Tibial nerve (tissue), 4 donors: ENCODE results near the gene SCYGR6. TPM values are rescaled to one million over a fixed set of nuclear protein-coding genes. Genes with fewer than 3 reads are reported as not detected.

Source experiments
- DNase-seq, 2 donors: peaks; one replicate each; pipeline ENCODE4 v3.0.0-alpha.2; 2019; ENCODE audit warnings: low spot score in 2 of 2
- H3K27ac ChIP-seq, 4 donors: fragments of 200-600 bp; sonication (generic) in 3 of 4; one replicate each; pipeline ENCODE4 v1.5.1; 2017 to 2019; ENCODE audit warnings: mild to moderate bottlenecking in 1 of 4
- H3K27me3 ChIP-seq, 2 donors: fragments of 200-600 bp; sonication (generic) in 1 of 2; one replicate each; pipeline versions ENCODE4 v1.5.1 to v1.6.0; 2017 to 2019
- H3K36me3 ChIP-seq, 3 donors: fragments of 200-600 bp; sonication (generic); one replicate each; pipeline ENCODE4 v1.5.1; 2018 to 2019
- H3K4me1 ChIP-seq, 4 donors: fragments of 200-600 bp; sonication (generic) in 3 of 4; one replicate each; pipeline ENCODE4 v1.5.1; 2017 to 2019
- H3K4me3 ChIP-seq, 4 donors: fragments of 200-600 bp; sonication (generic) in 3 of 4; one replicate each; pipeline ENCODE4 v1.5.1; 2017 to 2019; ENCODE audit warnings: mild to moderate bottlenecking in 1 of 4, moderate library complexity in 1 of 4
- H3K9me3 ChIP-seq, 4 donors: fragments of 200-600 bp; sonication (generic) in 3 of 4; one replicate each; pipeline ENCODE4 v1.5.1; 2017 to 2019
- CTCF ChIP-seq, 5 experiments: fragments of 200-600 bp in 3 of 5; fragments of 450-650 bp in 2 of 5; sonication (generic) in 3 of 5; IDR thresholded peaks; one replicate each; pipeline ENCODE4 v1.5.1; 2016 to 2019; ENCODE audit warnings: antibody characterized with exemption in 5 of 5, mild to moderate bottlenecking in 3 of 5, moderate library complexity in 2 of 5
- EP300 ChIP-seq, 2 donors: sonication (generic); formaldehyde crosslinking; IDR thresholded peaks; one replicate each; pipeline ENCODE4 v1.6.1; 2017; ENCODE audit warnings: antibody characterized with exemption in 2 of 2, mild to moderate bottlenecking in 1 of 2
- POLR2A ChIP-seq, 2 donors: fragments of 450-650 bp; IDR thresholded peaks; one replicate each; pipeline ENCODE4 v1.6.1; 2017; ENCODE audit warnings: antibody characterized with exemption in 2 of 2, mild to moderate bottlenecking in 2 of 2, moderate library complexity in 2 of 2
- WGBS, 2 donors: methylation state at CpG; one replicate each; pipeline ENCODE4 v1.1.5; 2018; 5-methylcytosine and 5-hydroxymethylcytosine counted together
- total RNA-seq, 4 donors: library from RNA; depleted of rRNA; stranded (reverse); fragments of >200 nt; gene quantifications; one replicate each; pipeline ENCODE4 v1.1.0, GENCODE V29; 2016

SCYGR6 gene
- total RNA-seq, 4 donors from 2014 or later: not detected

GRCh38 chr2:227701556-227701955 is 23.0 kb downstream of the SCYGR6 start:
- Histone ChIP-seq H3K27ac (no peak overlapping the region), H3K9me3 (no peaks in the 10 kb centered on the region), H3K27me3 (no peaks in the 10 kb centered on the region), H3K36me3 (no peaks in the 10 kb centered on the region), H3K4me1 (peaks cover 0 to 7% (median 0%) of the 10 kb centered on the region in 4 donors), H3K4me3 (no peak overlapping the region)
- WGBS, 2 donors: 78 to 83% methylated on average over 3 of the region's 3 CpGs
- DNase-seq: no peak
- TF ChIP-seq CTCF (IDR thresholded peaks at IDR 0.05) (no peak), POLR2A (IDR thresholded peaks at IDR 0.05) (no peak), EP300 (IDR thresholded peaks at IDR 0.05) (no peak)

GRCh38 chr2:227696990-227697679 is 27.4 kb downstream of the SCYGR6 start:
- peaks cover 0 to 8% (median 0%) of the 10 kb centered on the region in 4 donors for H3K4me1 ChIP-seq
- WGBS, 2 donors: 40 to 45% methylated on average over 2 of the region's 2 CpGs
- TF ChIP-seq EP300 (IDR thresholded peaks at IDR 0.05) (no peak), CTCF (IDR thresholded peaks at IDR 0.05) (no peak), POLR2A (IDR thresholded peaks at IDR 0.05) (no peak)

GRCh38 chr2:227687189-227687588 is 37.4 kb downstream of the SCYGR6 start:
- WGBS, 2 donors: 82 to 88% methylated on average over 3 of the region's 3 CpGs
- Histone ChIP-seq H3K27ac (no peak overlapping the region), H3K9me3 (no peaks in the 10 kb centered on the region), H3K36me3 (no peaks in the 10 kb centered on the region), H3K27me3 (no peaks in the 10 kb centered on the region), H3K4me1 (no peaks in the 10 kb centered on the region), H3K4me3 (no peak overlapping the region)
- DNase-seq: no peak
- no peak for TF ChIP-seq CTCF (IDR thresholded peaks at IDR 0.05)
- no peak for TF ChIP-seq POLR2A (IDR thresholded peaks at IDR 0.05)
- no peak for TF ChIP-seq EP300 (IDR thresholded peaks at IDR 0.05)

More at GRCh38 chr2:227696990-227697679, 27.4 kb downstream of the SCYGR6 start:
- Histone ChIP-seq H3K4me3 (no peak overlapping the region), H3K9me3 (no peaks in the 10 kb centered on the region), H3K36me3 (no peaks in the 10 kb centered on the region), H3K27ac (no peak overlapping the region), H3K27me3 (no peaks in the 10 kb centered on the region)
- DNase-seq: no peak

DNA sequence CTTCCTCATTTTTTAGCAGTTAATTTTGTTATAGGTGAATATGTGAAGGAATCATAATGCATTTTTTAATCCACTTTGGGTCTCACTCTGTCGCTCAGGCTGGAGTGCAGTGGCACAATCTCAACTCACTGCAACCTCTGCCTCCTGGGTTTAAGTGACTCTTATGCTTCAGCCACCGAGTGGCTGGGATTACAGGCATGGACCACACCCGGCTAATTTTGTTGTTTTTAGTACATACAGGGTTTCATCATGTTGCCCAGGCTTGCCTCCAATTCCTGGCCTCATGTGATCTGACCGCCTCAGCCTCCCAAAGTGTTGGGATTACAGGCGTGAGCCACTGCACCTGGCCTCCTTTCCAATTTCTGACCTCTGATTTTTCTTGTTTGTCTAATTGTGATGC is 40.3 kb downstream of the SCYGR6 start:
- TF ChIP-seq EP300 (IDR thresholded peaks at IDR 0.05) (no peak), CTCF (IDR thresholded peaks at IDR 0.05) (no peak), POLR2A (IDR thresholded peaks at IDR 0.05) (no peak)
- H3K27me3 ChIP-seq: no peaks in the 10 kb centered on the region
- DNase-seq: no peak
- WGBS, 2 donors: 82 to 86% methylated on average over 5 of the region's 5 CpGs
- H3K4me3 ChIP-seq: no peak overlapping the region
- H3K9me3 ChIP-seq: no peaks in the 10 kb centered on the region
- H3K36me3 ChIP-seq: no peaks in the 10 kb centered on the region
- H3K27ac ChIP-seq: no peak overlapping the region
- H3K4me1 ChIP-seq: no peaks in the 10 kb centered on the region

DNA sequence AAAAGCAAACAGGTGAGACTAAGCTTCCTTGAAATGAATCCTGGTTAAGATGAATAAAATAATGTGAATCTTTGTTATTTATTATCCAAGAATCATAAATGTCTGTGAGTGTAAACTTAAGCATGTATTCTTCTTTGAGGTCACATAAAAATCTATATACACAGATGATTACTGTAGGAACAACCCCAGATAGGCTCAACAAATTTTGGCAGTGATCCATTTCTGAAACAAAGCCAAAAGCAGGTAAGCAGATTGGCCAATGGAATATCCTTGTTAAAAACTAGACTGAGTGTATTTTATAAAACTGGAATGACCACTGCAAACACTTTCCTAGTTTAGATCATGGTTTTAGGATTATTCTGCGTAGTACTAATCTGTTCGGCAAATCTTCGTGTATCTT is 46.6 kb downstream of the SCYGR6 start:
- Histone ChIP-seq H3K27me3 (no peaks in the 10 kb centered on the region), H3K27ac (no peak overlapping the region), H3K36me3 (no peaks in the 10 kb centered on the region), H3K4me3 (no peak overlapping the region), H3K9me3 (no peaks in the 10 kb centered on the region), H3K4me1 (no peaks in the 10 kb centered on the region)
- DNase-seq: no peak
- TF ChIP-seq CTCF (IDR thresholded peaks at IDR 0.05): no peak
- no peak for TF ChIP-seq EP300 (IDR thresholded peaks at IDR 0.05)
- TF ChIP-seq POLR2A (IDR thresholded peaks at IDR 0.05): no peak
- WGBS, 2 donors: 95 to 96% methylated on average over 3 of the region's 3 CpGs
